Activated CD4-positive, alpha-beta memory T cell treated with anti-CD3 and anti-CD28 coated beads, Interleukin-2, amount 10 ng/mL, durations not matched to agents 7 days and 5 days (primary cell): Measurements from ENCODE around the gene C1QA. TPM values are rescaled to one million over a fixed set of nuclear protein-coding genes. Genes with fewer than 3 reads are reported as not detected.

Experiments used
- CTCF ChIA-PET: fragments of 350-600 bp; sonication (Branson Sonifier 250); formaldehyde crosslinking; loops from one replicate; lab custom pipeline; 2021; ENCODE audit warnings: antibody characterized with exemption, inconsistent platforms; lab: Charles Lee
- POLR2A ChIA-PET: fragments of 350-600 bp; sonication (Branson Sonifier 250); formaldehyde crosslinking; loops from one replicate; lab custom pipeline; 2021; ENCODE audit warnings: antibody characterized with exemption; lab: Charles Lee
- DNase-seq: peaks from one replicate; pipeline ENCODE4 v3.0.0-alpha.2; 2020
- H3K27ac Mint-ChIP-seq: one replicate; pipeline ENCODE4 v1.8.0; 2021; ENCODE audit warnings: mild to moderate bottlenecking, mixed read lengths
- H3K27me3 Mint-ChIP-seq: one replicate; pipeline ENCODE4 v1.8.0; 2021; ENCODE audit warnings: mixed read lengths
- H3K36me3 Mint-ChIP-seq: one replicate; pipeline ENCODE4 v1.8.0; 2021; ENCODE audit warnings: low read depth, mixed read lengths
- H3K4me1 Mint-ChIP-seq: one replicate; pipeline ENCODE4 v1.8.0; 2021; ENCODE audit warnings: mixed read lengths
- H3K4me3 Mint-ChIP-seq: one replicate; pipeline ENCODE4 v1.8.0; 2021; ENCODE audit warnings: mild to moderate bottlenecking, mixed read lengths
- H3K9me3 Mint-ChIP-seq: one replicate; pipeline ENCODE4 v1.8.0; 2021; ENCODE audit warnings: mixed read lengths
- total RNA-seq, 2 experiments: library from RNA; stranded (reverse); gene quantifications; one replicate each; pipeline ENCODE4 v1.2.3, GENCODE V29; 2021

C1QA gene
- not detected for total RNA-seq

- H3K4me3 Mint-ChIP-seq = no peak within 1 kb of the TSS
- CTCF ChIA-PET = no interaction called here
- POLR2A ChIA-PET = no interaction called here
- H3K27ac Mint-ChIP-seq = no peak within 1 kb of the TSS
- no peaks in the 10 kb centered on the region for H3K4me1 Mint-ChIP-seq
- no peaks in the 10 kb centered on the region for H3K9me3 Mint-ChIP-seq
- no peaks in the 10 kb centered on the region for H3K36me3 Mint-ChIP-seq
- H3K27me3 Mint-ChIP-seq = peaks cover 8% of the 10 kb centered on the region
- DNase-seq = no peak
Measured at GRCh38 chr1:22636353-22636752, at the start of gene C1QA. Gene C1QA, plus strand, starts transcription at chr1:22636628. Its CDS starts 989 bp downstream, at chr1:22637617.

- H3K27me3 Mint-ChIP-seq = no peaks in the 10 kb centered on the region
- POLR2A ChIA-PET = no interaction called here
- no peak overlapping the region for H3K27ac Mint-ChIP-seq
- CTCF ChIA-PET = no interaction called here
- no peaks in the 10 kb centered on the region for H3K4me1 Mint-ChIP-seq
- H3K36me3 Mint-ChIP-seq = no peaks in the 10 kb centered on the region
- H3K9me3 Mint-ChIP-seq = no peaks in the 10 kb centered on the region
- no peak overlapping the region for H3K4me3 Mint-ChIP-seq
- DNase-seq = no peak
Measured at GRCh38 chr1:22587247-22587646, 49.2 kb upstream of the C1QA start.

GRCh38 chr1:22588899-22589422 lies 47.5 kb upstream of the C1QA start:
- H3K4me1 Mint-ChIP-seq = no peaks in the 10 kb centered on the region
- no peak for DNase-seq
- ChIA-PET CTCF (no interaction called here), POLR2A (no interaction called here)
- no peaks in the 10 kb centered on the region for H3K36me3 Mint-ChIP-seq
- H3K4me3 Mint-ChIP-seq = no peak overlapping the region
- H3K27me3 Mint-ChIP-seq = no peaks in the 10 kb centered on the region
- H3K9me3 Mint-ChIP-seq = no peaks in the 10 kb centered on the region
- no peak overlapping the region for H3K27ac Mint-ChIP-seq

GRCh38 chr1:22591576-22591975 lies 44.9 kb upstream of the C1QA start:
- CTCF ChIA-PET = no interaction called here

GRCh38 chr1:22592051-22592450 lies 44.4 kb upstream of the C1QA start:
- ChIA-PET POLR2A (no interaction called here), CTCF (no interaction called here)
- Mint-ChIP-seq H3K4me1 (no peaks in the 10 kb centered on the region), H3K36me3 (no peaks in the 10 kb centered on the region), H3K27ac (no peak overlapping the region), H3K27me3 (no peaks in the 10 kb centered on the region), H3K9me3 (no peaks in the 10 kb centered on the region), H3K4me3 (no peak overlapping the region)
- no peak for DNase-seq

More at GRCh38 chr1:22591576-22591975, 44.9 kb upstream of the C1QA start:
- no peak overlapping the region for H3K4me3 Mint-ChIP-seq
- no peaks in the 10 kb centered on the region for H3K9me3 Mint-ChIP-seq
- H3K27ac Mint-ChIP-seq = no peak overlapping the region
- POLR2A ChIA-PET = no interaction called here
- no peaks in the 10 kb centered on the region for H3K4me1 Mint-ChIP-seq
- DNase-seq = no peak
- no peaks in the 10 kb centered on the region for H3K36me3 Mint-ChIP-seq
- no peaks in the 10 kb centered on the region for H3K27me3 Mint-ChIP-seq

GRCh38 chr1:22592919-22593790 lies 43.3 kb upstream of the C1QA start:
- CTCF ChIA-PET = no interaction called here
- no peak overlapping the region for H3K27ac Mint-ChIP-seq

GRCh38 chr1:22594396-22594795 lies 42.0 kb upstream of the C1QA start:
- Mint-ChIP-seq H3K9me3 (no peaks in the 10 kb centered on the region), H3K36me3 (no peaks in the 10 kb centered on the region), H3K27ac (no peak overlapping the region), H3K27me3 (no peaks in the 10 kb centered on the region), H3K4me1 (no peaks in the 10 kb centered on the region), H3K4me3 (no peak overlapping the region)
- POLR2A ChIA-PET = no interaction called here
- CTCF ChIA-PET = no interaction called here
- no peak for DNase-seq

More at GRCh38 chr1:22592919-22593790, 43.3 kb upstream of the C1QA start:
- no peaks in the 10 kb centered on the region for H3K4me1 Mint-ChIP-seq
- H3K27me3 Mint-ChIP-seq = no peaks in the 10 kb centered on the region
- H3K36me3 Mint-ChIP-seq = no peaks in the 10 kb centered on the region
- DNase-seq = no peak
- H3K4me3 Mint-ChIP-seq = no peak overlapping the region
- POLR2A ChIA-PET = no interaction called here
- no peaks in the 10 kb centered on the region for H3K9me3 Mint-ChIP-seq

- CTCF ChIA-PET = no interaction called here
- H3K9me3 Mint-ChIP-seq = no peaks in the 10 kb centered on the region
- H3K4me1 Mint-ChIP-seq = no peaks in the 10 kb centered on the region
- H3K36me3 Mint-ChIP-seq = no peaks in the 10 kb centered on the region
- POLR2A ChIA-PET = no interaction called here
- DNase-seq = no peak
- no peak overlapping the region for H3K27ac Mint-ChIP-seq
- no peak overlapping the region for H3K4me3 Mint-ChIP-seq
- no peaks in the 10 kb centered on the region for H3K27me3 Mint-ChIP-seq
Measured at GRCh38 chr1:22595108-22595507, 41.3 kb upstream of the C1QA start.

- Mint-ChIP-seq H3K9me3 (no peaks in the 10 kb centered on the region), H3K27me3 (no peaks in the 10 kb centered on the region), H3K4me3 (no peak overlapping the region), H3K4me1 (no peaks in the 10 kb centered on the region), H3K27ac (no peak overlapping the region), H3K36me3 (no peaks in the 10 kb centered on the region)
- DNase-seq = no peak
- POLR2A ChIA-PET = no interaction called here
- CTCF ChIA-PET = no interaction called here
Measured at GRCh38 chr1:22597301-22597965, 39.0 kb upstream of the C1QA start.

GRCh38 chr1:22597996-22598395 lies 38.4 kb upstream of the C1QA start:
- no peak overlapping the region for H3K4me3 Mint-ChIP-seq
- no peaks in the 10 kb centered on the region for H3K27me3 Mint-ChIP-seq
- no peak overlapping the region for H3K27ac Mint-ChIP-seq
- POLR2A ChIA-PET = no interaction called here
- no peaks in the 10 kb centered on the region for H3K9me3 Mint-ChIP-seq
- no peak for DNase-seq
- H3K4me1 Mint-ChIP-seq = no peaks in the 10 kb centered on the region
- H3K36me3 Mint-ChIP-seq = no peaks in the 10 kb centered on the region
- CTCF ChIA-PET = no interaction called here

- H3K9me3 Mint-ChIP-seq = no peaks in the 10 kb centered on the region
- ChIA-PET POLR2A (no interaction called here), CTCF (interaction anchor here (0.6 kb wide), 1 partner anchor 383 kb away, joined by 3 read pairs; no protein-coding TSS in a partner anchor)
- no peak overlapping the region for H3K27ac Mint-ChIP-seq
- H3K4me3 Mint-ChIP-seq = no peak overlapping the region
- DNase-seq = no peak
- H3K36me3 Mint-ChIP-seq = no peaks in the 10 kb centered on the region
- H3K4me1 Mint-ChIP-seq = no peaks in the 10 kb centered on the region
- no peaks in the 10 kb centered on the region for H3K27me3 Mint-ChIP-seq
Measured at GRCh38 chr1:22598736-22599135, 37.7 kb upstream of the C1QA start.

GRCh38 chr1:22600071-22600816 lies 36.2 kb upstream of the C1QA start:
- CTCF ChIA-PET = no interaction called here
- no peak overlapping the region for H3K27ac Mint-ChIP-seq
- H3K36me3 Mint-ChIP-seq = no peaks in the 10 kb centered on the region
- no peak for DNase-seq
- no peaks in the 10 kb centered on the region for H3K9me3 Mint-ChIP-seq
- POLR2A ChIA-PET = no interaction called here
- peaks cover 5% of the 10 kb centered on the region for H3K27me3 Mint-ChIP-seq
- H3K4me1 Mint-ChIP-seq = no peaks in the 10 kb centered on the region
- H3K4me3 Mint-ChIP-seq = no peak overlapping the region
